Uterus (tissue), 4 donors: ENCODE data around the gene ANKRD23. TPM values are rescaled to one million over a fixed set of nuclear protein-coding genes. Genes with fewer than 3 reads are reported as not detected.

ENCODE experiments used
- DNase-seq, 2 donors: peaks; one replicate each; pipeline ENCODE4 v3.0.0-alpha.2; 2019 to 2020
- H3K27ac ChIP-seq, 2 donors: fragments of 200-600 bp; sonication (generic); 1 replicate in 1 of 2; 2 replicates in 1 of 2; pipeline ENCODE4 v1.5.1; 2016 to 2018
- H3K27me3 ChIP-seq, 2 donors: fragments of 200-600 bp; sonication (generic); one replicate each; pipeline ENCODE4 v1.5.1; 2018 to 2019; ENCODE audit warnings: control low read depth in 1 of 2
- H3K36me3 ChIP-seq, 2 donors: fragments of 200-600 bp; sonication (generic); one replicate each; pipeline ENCODE4 v1.5.1; 2019; ENCODE audit warnings: control low read depth in 1 of 2
- H3K4me1 ChIP-seq, 2 donors: fragments of 200-600 bp; sonication (generic); one replicate each; pipeline ENCODE4 v1.5.1; 2018 to 2019; ENCODE audit warnings: control low read depth in 1 of 2
- H3K4me3 ChIP-seq, 2 donors: fragments of 200-600 bp; sonication (generic); 1 replicate in 1 of 2; 2 replicates in 1 of 2; pipeline ENCODE4 v1.5.1; 2018 to 2019; ENCODE audit warnings: mild to moderate bottlenecking in 1 of 2
- H3K9me3 ChIP-seq, 2 donors: fragments of 200-600 bp; sonication (generic); one replicate each; pipeline ENCODE4 v1.5.1; 2019; ENCODE audit warnings: control low read depth in 1 of 2
- CTCF ChIP-seq, 4 experiments: fragments of 200-600 bp in 2 of 4; fragments of 450-650 bp in 2 of 4; sonication (generic) in 2 of 4; IDR thresholded peaks; one replicate each; pipeline ENCODE4 v1.5.1; 2016 to 2019; ENCODE audit warnings: antibody characterized with exemption in 4 of 4, mild to moderate bottlenecking in 2 of 4, moderate library complexity in 1 of 4
- POLR2A ChIP-seq, 2 donors: fragments of 450-650 bp; IDR thresholded peaks; one replicate each; pipeline ENCODE4 v1.6.1; 2016; ENCODE audit warnings: antibody characterized with exemption in 2 of 2, mild to moderate bottlenecking in 1 of 2, moderate library complexity in 1 of 2
- intact Hi-C: fragments of 100-400 bp; cut with DNase I; formaldehyde crosslinking; loops from one replicate; pipeline ENCODE4 v1.15.1; 2023; ENCODE audit warnings: low total_unique reads
- total RNA-seq, 4 donors: library from RNA; depleted of rRNA in 3 of 4; stranded (reverse); fragments of >200 nt in 3 of 4; gene quantifications; one replicate each; pipeline versions ENCODE4 v1.1.0 to v1.2.4, GENCODE V29; 2014 to 2023
- donor health status: DM: yes; HTN: yes; CAD: no.

ANKRD23 gene
- total RNA-seq, 4 donors from 2014 or later, result 4.4 to 23.2 (median 8.6) TPM

GRCh38 chr2:96825057-96825456 is 18.8 kb downstream of the ANKRD23 start:
- no peak for DNase-seq
- H3K4me1 ChIP-seq, result no peaks in the 10 kb centered on the region
- H3K36me3 ChIP-seq, result no peaks in the 10 kb centered on the region
- H3K27me3 ChIP-seq, result no peaks in the 10 kb centered on the region
- H3K9me3 ChIP-seq, result no peaks in the 10 kb centered on the region
- H3K4me3 ChIP-seq, result no peak overlapping the region
- H3K27ac ChIP-seq, result no peak overlapping the region
- intact Hi-C loops, result no loop called here
- no peak for TF ChIP-seq CTCF (IDR thresholded peaks at IDR 0.05)

- intact Hi-C loops, result no loop called here
- Histone ChIP-seq H3K27me3 (no peaks in the 10 kb centered on the region), H3K27ac (peak overlapping the region in 1 of 2 donors; percentile 49), H3K4me1 (peaks cover 3 to 5% of the 10 kb centered on the region in 2 donors), H3K36me3 (no peaks in the 10 kb centered on the region), H3K4me3 (no peak overlapping the region), H3K9me3 (no peaks in the 10 kb centered on the region)
- DNase-seq, result no peak
- TF ChIP-seq CTCF (IDR thresholded peaks at IDR 0.05) (no peak), POLR2A (IDR thresholded peaks at IDR 0.05) (no peak)
Measured at GRCh38 chr2:96824079-96824870, 19.5 kb downstream of the ANKRD23 start.

GRCh38 chr2:96823198-96823597 is 20.6 kb downstream of the ANKRD23 start:
- peak in 1 of 2 donors; percentile 53 for DNase-seq
- H3K27ac ChIP-seq, result peak overlapping the region; percentile 37 to 49
- intact Hi-C loops, result no loop called here
- no peaks in the 10 kb centered on the region for H3K27me3 ChIP-seq
- no peak overlapping the region for H3K4me3 ChIP-seq
- H3K4me1 ChIP-seq, result peaks cover 10 to 14% of the 10 kb centered on the region in 2 donors
- H3K9me3 ChIP-seq, result no peaks in the 10 kb centered on the region
- no peak for TF ChIP-seq POLR2A (IDR thresholded peaks at IDR 0.05)
- TF ChIP-seq CTCF (IDR thresholded peaks at IDR 0.05), result no peak
- H3K36me3 ChIP-seq, result no peaks in the 10 kb centered on the region

GRCh38 chr2:96822786-96823185 is 21.0 kb downstream of the ANKRD23 start:
- Histone ChIP-seq H3K36me3 (no peaks in the 10 kb centered on the region), H3K27ac (peak overlapping the region; percentile 37 to 49), H3K9me3 (no peaks in the 10 kb centered on the region), H3K27me3 (no peaks in the 10 kb centered on the region), H3K4me3 (no peak overlapping the region), H3K4me1 (peaks cover 10 to 18% of the 10 kb centered on the region in 2 donors)
- TF ChIP-seq POLR2A (IDR thresholded peaks at IDR 0.05) (no peak), CTCF (IDR thresholded peaks at IDR 0.05) (no peak)
- intact Hi-C loops, result no loop called here
- no peak for DNase-seq

- TF ChIP-seq POLR2A (IDR thresholded peaks at IDR 0.05) (no peak), CTCF (IDR thresholded peaks at IDR 0.05) (no peak)
- intact Hi-C loops, result no loop called here
- Histone ChIP-seq H3K27me3 (no peaks in the 10 kb centered on the region), H3K4me1 (peaks cover 10 to 25% of the 10 kb centered on the region in 2 donors), H3K36me3 (no peaks in the 10 kb centered on the region), H3K27ac (no peak overlapping the region), H3K9me3 (no peaks in the 10 kb centered on the region), H3K4me3 (no peak overlapping the region)
- no peak for DNase-seq
Measured at GRCh38 chr2:96821113-96821675, 22.6 kb downstream of the ANKRD23 start.
